Kidney capillary endothelial cell (primary cell): ENCODE data around the gene FMNL2.

Source experiments
- DNase-seq: peaks from one replicate; pipeline ENCODE4 v3.0.0-alpha.2; 2018; ENCODE audit warnings: low spot score

The FMNL2 gene

GRCh38 chr2:152618193-152618564 lies 283.2 kb downstream of the FMNL2 start:
- no peak for DNase-seq

- no peak for DNase-seq
Measured at GRCh38 chr2:152620208-152620607, 285.2 kb downstream of the FMNL2 start.

- no peak for DNase-seq
Measured at GRCh38 chr2:152620985-152621384, 286.0 kb downstream of the FMNL2 start.

GRCh38 chr2:152622219-152622618 lies 287.2 kb downstream of the FMNL2 start:
- DNase-seq, result no peak

GRCh38 chr2:152623076-152623740 lies 288.2 kb downstream of the FMNL2 start:
- DNase-seq, result no peak

GRCh38 chr2:152623775-152624174 lies 288.8 kb downstream of the FMNL2 start:
- no peak for DNase-seq

- DNase-seq, result no peak
Measured at GRCh38 chr2:152624805-152625204, 289.8 kb downstream of the FMNL2 start.

- no peak for DNase-seq
Measured at GRCh38 chr2:152626911-152627339, 292.0 kb downstream of the FMNL2 start.

GRCh38 chr2:152627351-152627957 lies 292.5 kb downstream of the FMNL2 start:
- peak; percentile 48 for DNase-seq

GRCh38 chr2:152629202-152629601 lies 294.2 kb downstream of the FMNL2 start:
- DNase-seq, result no peak

- no peak for DNase-seq
Measured at GRCh38 chr2:152630466-152630865, 295.5 kb downstream of the FMNL2 start.

GRCh38 chr2:152632736-152633135 lies 297.8 kb downstream of the FMNL2 start:
- DNase-seq, result no peak

- peak; percentile 59 for DNase-seq
Measured at GRCh38 chr2:152635635-152636298, 300.8 kb downstream of the FMNL2 start.

GRCh38 chr2:152637251-152637650 lies 302.3 kb downstream of the FMNL2 start:
- no peak for DNase-seq

- no peak for DNase-seq
Measured at GRCh38 chr2:152638056-152638455, 303.1 kb downstream of the FMNL2 start.

GRCh38 chr2:152638590-152638989 lies 303.6 kb downstream of the FMNL2 start:
- no peak for DNase-seq

GRCh38 chr2:152644189-152644873 lies 309.4 kb downstream of the FMNL2 start:
- no peak for DNase-seq

GRCh38 chr2:152646264-152646663 lies 311.3 kb downstream of the FMNL2 start:
- no peak for DNase-seq

GRCh38 chr2:152646775-152647174 lies 311.8 kb downstream of the FMNL2 start:
- no peak for DNase-seq

GRCh38 chr2:152647552-152647951 lies 312.6 kb downstream of the FMNL2 start:
- no peak for DNase-seq

GRCh38 chr2:152648336-152648735 lies 313.4 kb downstream of the FMNL2 start:
- DNase-seq, result peak; percentile 21

GRCh38 chr2:152649997-152650396 lies 315.0 kb downstream of the FMNL2 start:
- DNase-seq, result no peak
